B cell (primary cell): ENCODE data around the gene MRPL32.

Experiments
- EZH2 ChIP-seq: IDR thresholded peaks from 2 replicates; pipeline ENCODE4 v1.6.1; 2012; ENCODE audit warnings: borderline replicate concordance, low read depth, mild to moderate bottlenecking, moderate library complexity, low read length; ENCODE audit not compliant: insufficient read depth, poor library complexity, severe bottlenecking
- TF ChIP-seq, protein P1 (sequence below): fragments of 200-600 bp; IDR thresholded peaks from one replicate; pipeline ENCODE4 v1.8.0; 2022; ENCODE audit warnings: antibody characterized with exemption, mild to moderate bottlenecking

GRCh38 chr7:42906181-42906580 lies 26.0 kb upstream of the MRPL32 start:
- TF ChIP-seq, protein P1, sequence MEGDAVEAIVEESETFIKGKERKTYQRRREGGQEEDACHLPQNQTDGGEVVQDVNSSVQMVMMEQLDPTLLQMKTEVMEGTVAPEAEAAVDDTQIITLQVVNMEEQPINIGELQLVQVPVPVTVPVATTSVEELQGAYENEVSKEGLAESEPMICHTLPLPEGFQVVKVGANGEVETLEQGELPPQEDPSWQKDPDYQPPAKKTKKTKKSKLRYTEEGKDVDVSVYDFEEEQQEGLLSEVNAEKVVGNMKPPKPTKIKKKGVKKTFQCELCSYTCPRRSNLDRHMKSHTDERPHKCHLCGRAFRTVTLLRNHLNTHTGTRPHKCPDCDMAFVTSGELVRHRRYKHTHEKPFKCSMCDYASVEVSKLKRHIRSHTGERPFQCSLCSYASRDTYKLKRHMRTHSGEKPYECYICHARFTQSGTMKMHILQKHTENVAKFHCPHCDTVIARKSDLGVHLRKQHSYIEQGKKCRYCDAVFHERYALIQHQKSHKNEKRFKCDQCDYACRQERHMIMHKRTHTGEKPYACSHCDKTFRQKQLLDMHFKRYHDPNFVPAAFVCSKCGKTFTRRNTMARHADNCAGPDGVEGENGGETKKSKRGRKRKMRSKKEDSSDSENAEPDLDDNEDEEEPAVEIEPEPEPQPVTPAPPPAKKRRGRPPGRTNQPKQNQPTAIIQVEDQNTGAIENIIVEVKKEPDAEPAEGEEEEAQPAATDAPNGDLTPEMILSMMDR, result no peak
- TF ChIP-seq EZH2, result no peak
